ENCODE results near the gene OR10A6. TPM values are rescaled to one million over a fixed set of nuclear protein-coding genes. Genes with fewer than 3 reads are reported as not detected.

Gene OR10A6
- total and polyA plus RNA-seq, 9 of the 15 experiments (the other 6 are each of a cell fraction or from before 2014, with no cell fraction given) = not detected

GRCh38 chr11:7905961-7906429 is 25.1 kb downstream of the OR10A6 start:
- Histone ChIP-seq H3K4me1 (replicated peaks in 1 of 2; ENCODE audit: control insufficient read depth in 2 of 2, insufficient read depth in 2 of 2, low read length in 2 of 2) (no peaks in the 10 kb centered on the region), H3K36me3 (ENCODE audit: control insufficient read depth, insufficient read depth, low read length) (no peaks in the 10 kb centered on the region), H3K9me3 (replicated peaks; ENCODE audit: control insufficient read depth, insufficient read depth, low read depth, low read length) (no peaks in the 10 kb centered on the region), H3K27me3 (ENCODE audit: control insufficient read depth in 2 of 2, insufficient read depth in 2 of 2, low read length in 2 of 2) (no peaks in the 10 kb centered on the region; a peak in 1 of 5 replicates), H3K9me1 (ENCODE audit: control insufficient read depth, insufficient read depth, low read length) (no peaks in the 10 kb centered on the region), H3K27ac (ENCODE audit: extremely low read depth, low read depth, low read length) (no peak overlapping the region), H3K79me2 (ENCODE audit: control insufficient read depth, insufficient read depth, low read length) (no peaks in the 10 kb centered on the region), H3K4me3 (no peak overlapping the region), H3K4me2 (ENCODE audit: insufficient read depth, low read length) (no peak overlapping the region), H4K20me1 (replicated peaks; ENCODE audit: control insufficient read depth, insufficient read depth, low read length) (no peaks in the 10 kb centered on the region), H3K9ac (ENCODE audit: insufficient read depth in 1 of 2, low read depth in 2 of 2, low read length in 2 of 2) (no peak overlapping the region), H2AFZ (ENCODE audit: low read depth, low read length) (no peak overlapping the region)
- ChIA-PET CTCF (ENCODE audit: low intra/inter-chr PET ratio) (no interaction called here), POLR2A (interaction anchor here (0.7 kb wide), 1 partner anchor 1250 kb away, joined by 4 read pairs; no protein-coding TSS in a partner anchor)
- in situ Hi-C loops (cut with MboI) (no loop called here), intact Hi-C loops (cut with micrococcal nuclease) (no loop called here)
- DNase-seq (ENCODE audit: extremely low read depth in 1 of 4, low spot score in 3 of 4) (no peak), FAIRE-seq (no peak), ATAC-seq (no peak)
- 0% methylated on average over 3 of the region's 3 CpGs for WGBS (ENCODE audit: insufficient coverage, low coverage, missing lambda C conversion rate)
- BruUV-seq (replicated peaks) = no TSS peak
- no peak for TF ChIP-seq ZNF436 (CRISPR knock-in tag; IDR thresholded peaks at IDR 0.05)
- no peak for TF ChIP-seq NFE2 (IDR thresholded peaks at IDR 0.05; ENCODE audit: low read depth)
- no peak for TF ChIP-seq SETDB1 (IDR thresholded peaks at IDR 0.05; ENCODE audit: low read length)
- TF ChIP-seq ZEB2 (IDR thresholded peaks at IDR 0.05) = no peak
- TF ChIP-seq ZNF224 (CRISPR knock-in tag; IDR thresholded peaks at IDR 0.05) = no peak
- TF ChIP-seq MCM2 (IDR thresholded peaks at IDR 0.05; ENCODE audit: low read depth) = no peak
- TF ChIP-seq FOXK1 (CRISPR knock-in tag; IDR thresholded peaks at IDR 0.05; ENCODE audit: borderline replicate concordance) = no peak
- no peak for TF ChIP-seq ZNF830 (CRISPR knock-in tag; IDR thresholded peaks at IDR 0.05)
- TF ChIP-seq ZBTB40 (IDR thresholded peaks at IDR 0.05) = no peak
- no peak for TF ChIP-seq ZBTB40 (CRISPR knock-in tag; IDR thresholded peaks at IDR 0.05)
- TF ChIP-seq TCF3 (CRISPR knock-in tag; IDR thresholded peaks at IDR 0.05) = no peak
- TF ChIP-seq GTF2F1 (IDR thresholded peaks at IDR 0.05; ENCODE audit: low read depth, low read length) = no peak
- no peak for TF ChIP-seq ZC3H8 (IDR thresholded peaks at IDR 0.05)
- no peak for TF ChIP-seq HOXB6 (CRISPR knock-in tag; IDR thresholded peaks at IDR 0.05; ENCODE audit: borderline replicate concordance)
- TF ChIP-seq HNRNPK (IDR thresholded peaks at IDR 0.05; ENCODE audit: low read depth, low read length, poor library complexity, severe bottlenecking) = no peak
- no peak for TF ChIP-seq MEIS2 (IDR thresholded peaks at IDR 0.05; ENCODE audit: partially characterized antibody)
- TF ChIP-seq ILF3 (IDR thresholded peaks at IDR 0.05; ENCODE audit: borderline replicate concordance) = no peak

All from K562 (cell line).